A549 (cell line): ENCODE results near the gene OGFRL1. TPM values are rescaled to one million over a fixed set of nuclear protein-coding genes. Genes with fewer than 3 reads are reported as not detected.

Source experiments
- ATAC-seq, 2 experiments: fragments of 200-7000 bp in 1 of 2; fragments of >200 bp in 1 of 2; cut with Nextera tagmentation in 1 of 2; cut with Tn5 transposase in 1 of 2; 3 replicates each; pipeline versions ENCODE4 v1.8.0 to v1.9.1; 2018 to 2020; ENCODE audit warnings: mild to moderate bottlenecking in 1 of 2, moderate library complexity in 1 of 2
- CTCF ChIA-PET: fragments of 300-600 bp; sonication (Branson Sonifier 250); formaldehyde crosslinking; extraction: SDS; loops from one replicate; lab custom pipeline; 2021; ENCODE audit warnings: antibody characterized with exemption, inconsistent platforms; lab: Yijun Ruan, JAX
- POLR2A ChIA-PET: fragments of 350-600 bp; formaldehyde crosslinking; extraction: SDS; loops from one replicate; lab custom pipeline; 2021; ENCODE audit warnings: antibody characterized with exemption, inconsistent platforms; lab: Yijun Ruan, JAX
- DNase-seq, 2 experiments: peaks; one replicate each; pipeline versions ENCODE4 v3.0.0 to v3.0.0-alpha.2; 2011 to 2016; ENCODE audit warnings: low read depth in 1 of 2, low spot score in 1 of 2
- FAIRE-seq: peaks from 2 replicates; lab custom pipeline; 2011; peaks lifted over from hg19 to GRCh38; lab: Jason Lieb, UNC
- H3K27ac ChIP-seq, 2 experiments: fragments of >200 bp; sonication (Bioruptor Twin); formaldehyde crosslinking; 3 replicates each; pipeline ENCODE4 v1.5.1; 2016 to 2017
- H3K4me1 ChIP-seq: fragments of >200 bp; sonication (Bioruptor Twin); formaldehyde crosslinking; 3 replicates; pipeline ENCODE4 v1.6.1; 2016
- H3K4me2 ChIP-seq: fragments of >200 bp; sonication (Bioruptor Twin); formaldehyde crosslinking; 3 replicates; pipeline ENCODE4 v1.6.1; 2016
- H3K4me3 ChIP-seq: fragments of >200 bp; sonication (Bioruptor Twin); formaldehyde crosslinking; 3 replicates; pipeline ENCODE4 v1.5.1; 2016
- H3K9me3 ChIP-seq: fragments of >200 bp; sonication (Bioruptor Twin); formaldehyde crosslinking; 3 replicates; pipeline ENCODE4 v1.6.1; 2016
- CBX2 ChIP-seq: fragments of 200-600 bp; sonication (generic); IDR thresholded peaks from 2 replicates; pipeline ENCODE4 v1.6.1; 2016; ENCODE audit warnings: low read depth, mild to moderate bottlenecking, borderline replicate concordance
- CEBPB ChIP-seq, 2 experiments: fragments of >200 bp in 1 of 2; sonication (Bioruptor Twin) in 1 of 2; formaldehyde crosslinking in 1 of 2; IDR thresholded peaks; 2 replicates each; pipeline ENCODE4 v1.6.1; 2012 to 2016
- CHD2 ChIP-seq: fragments of 150-350 bp; IDR thresholded peaks from 2 replicates; pipeline ENCODE4 v1.6.1; 2014; ENCODE audit warnings: low read length; ENCODE audit not compliant: partially characterized antibody
- CHD4 ChIP-seq: fragments of 200-600 bp; sonication (generic); IDR thresholded peaks from 2 replicates; pipeline ENCODE4 v1.6.1; 2016; ENCODE audit warnings: antibody characterized with exemption, mild to moderate bottlenecking, borderline replicate concordance
- EHF ChIP-seq: fragments of 250-450 bp; sonication (Bioruptor Pico); IDR thresholded peaks from 2 replicates; pipeline ENCODE4 v1.5.0; 2020; ENCODE audit warnings: mild to moderate bottlenecking
- EHMT2 ChIP-seq: fragments of 200-600 bp; sonication (generic); IDR thresholded peaks from 2 replicates; pipeline ENCODE4 v1.6.1; 2016; ENCODE audit warnings: antibody characterized with exemption, low read depth, mild to moderate bottlenecking, moderate library complexity
- EP300 ChIP-seq, 2 experiments: fragments of >200 bp; sonication (Bioruptor Twin); formaldehyde crosslinking; IDR thresholded peaks; 2 replicates in 1 of 2; 3 replicates in 1 of 2; pipeline ENCODE4 v1.6.1; 2016 to 2017
- ESRRA ChIP-seq: fragments of 150-350 bp; IDR thresholded peaks from 2 replicates; pipeline ENCODE4 v1.6.1; 2014; ENCODE audit warnings: mild to moderate bottlenecking, low read length, borderline replicate concordance
- FOSL2 ChIP-seq, 2 experiments: fragments of 450-650 bp in 1 of 2; fragments of >200 bp in 1 of 2; sonication (Bioruptor Twin) in 1 of 2; formaldehyde crosslinking; IDR thresholded peaks; 2 replicates each; pipeline versions ENCODE4 v1.5.0 to v1.6.1; 2016 to 2020; ENCODE audit warnings: mild to moderate bottlenecking in 1 of 2, moderate library complexity in 1 of 2
- FOXS1 ChIP-seq: fragments of 250-450 bp; sonication (Bioruptor Pico); IDR thresholded peaks from 2 replicates; pipeline ENCODE4 v1.5.0; 2020; ENCODE audit warnings: mild to moderate bottlenecking, moderate library complexity
- HEYL ChIP-seq: fragments of 250-450 bp; sonication (Bioruptor Pico); IDR thresholded peaks from 2 replicates; pipeline ENCODE4 v1.8.0; 2021; ENCODE audit warnings: mild to moderate bottlenecking, moderate library complexity
- HOXA7 ChIP-seq: fragments of 250-450 bp; sonication (Bioruptor Pico); IDR thresholded peaks from 2 replicates; pipeline ENCODE4 v1.5.0; 2020; ENCODE audit warnings: mild to moderate bottlenecking, moderate library complexity
- HOXB13 ChIP-seq: fragments of 250-450 bp; sonication (Bioruptor Pico); IDR thresholded peaks from 2 replicates; pipeline ENCODE4 v1.5.0; 2020; ENCODE audit warnings: low read depth, mild to moderate bottlenecking, moderate library complexity
- HOXB5 ChIP-seq: fragments of 250-450 bp; sonication (Bioruptor Pico); IDR thresholded peaks from 2 replicates; pipeline ENCODE4 v1.5.0; 2020; ENCODE audit warnings: mild to moderate bottlenecking, moderate library complexity
- KDM5A ChIP-seq: fragments of 200-600 bp; sonication (generic); IDR thresholded peaks from 2 replicates; pipeline ENCODE4 v1.6.1; 2016; ENCODE audit warnings: antibody characterized with exemption, mild to moderate bottlenecking
- MAFK ChIP-seq: fragments of 450-650 bp; IDR thresholded peaks from 2 replicates; pipeline ENCODE4 v1.6.1; 2014; ENCODE audit not compliant: partially characterized antibody
- MAZ ChIP-seq: fragments of 150-350 bp; IDR thresholded peaks from 2 replicates; pipeline ENCODE4 v1.6.1; 2014; ENCODE audit warnings: antibody characterized with exemption, low read depth, low read length, borderline replicate concordance
- MYC ChIP-seq: IDR thresholded peaks from 2 replicates; pipeline ENCODE4 v1.6.1; 2012; ENCODE audit warnings: mild to moderate bottlenecking, inconsistent platforms, low read length, improper control_type of control experiment, borderline replicate concordance
- NPAS2 ChIP-seq: fragments of 250-450 bp; sonication (Bioruptor Pico); IDR thresholded peaks from 2 replicates; pipeline ENCODE4 v1.8.0; 2022; ENCODE audit warnings: mild to moderate bottlenecking, moderate library complexity, borderline replicate concordance
- POLR2AphosphoS2 ChIP-seq: conservative IDR thresholded peaks from 2 replicates; pipeline ENCODE4 v1.6.1; 2012; ENCODE audit warnings: low read length, improper control_type of control experiment, inconsistent platforms
- RCOR1 ChIP-seq: fragments of 150-350 bp; IDR thresholded peaks from 2 replicates; pipeline ENCODE4 v1.6.1; 2014; ENCODE audit warnings: antibody characterized with exemption, low read length, low read depth
- RFX5 ChIP-seq: fragments of 450-650 bp; IDR thresholded peaks from 2 replicates; pipeline ENCODE4 v1.7.1; 2014; ENCODE audit warnings: antibody characterized with exemption, mild to moderate bottlenecking, moderate library complexity
- ZC3H11A ChIP-seq: fragments of 450-650 bp; IDR thresholded peaks from 2 replicates; pipeline ENCODE4 v1.6.1; 2014; ENCODE audit warnings: antibody characterized with exemption, mild to moderate bottlenecking
- ZNF302 ChIP-seq: fragments of 250-450 bp; sonication (Bioruptor Pico); IDR thresholded peaks from 2 replicates; pipeline ENCODE4 v1.9.0; 2021; ENCODE audit warnings: inconsistent platforms, mild to moderate bottlenecking, moderate library complexity
- WGBS: methylation state at CpG from one replicate; pipeline ENCODE4 v1.1.6; 2017; ENCODE audit errors: missing lambda C conversion rate; 5-methylcytosine and 5-hydroxymethylcytosine counted together
- polyA plus RNA-seq, 4 experiments: library from polyadenylated mRNA; depleted of rRNA in 3 of 4; stranded (reverse); fragments of >200 nt; fragmentation: RNase III in 1 of 4; extraction: RNeasy Plus Mini Kit Qiagen cat#74134 plus additional on column Dnase treatment in 1 of 4; gene quantifications; 2 replicates in 3 of 4; 3 replicates in 1 of 4; pipeline ENCODE4 v1.2.3, GENCODE V29; 2011 to 2017
- TF ChIP-seq, protein P1 (sequence below): fragments of 150-350 bp; IDR thresholded peaks from 2 replicates; pipeline ENCODE4 v1.6.1; 2014; ENCODE audit warnings: low read depth, mild to moderate bottlenecking, low read length
- TF ChIP-seq, protein P2 (sequence below): fragments of 200-600 bp; sonication (generic); IDR thresholded peaks from 2 replicates; pipeline ENCODE4 v1.6.1; 2016; ENCODE audit warnings: antibody characterized with exemption, mild to moderate bottlenecking, moderate library complexity
- TF ChIP-seq, protein P3 (sequence below): fragments of 250-450 bp; sonication (Bioruptor Pico); IDR thresholded peaks from 2 replicates; pipeline ENCODE4 v1.5.0; 2020; ENCODE audit warnings: low read depth, mild to moderate bottlenecking, moderate library complexity
- TF ChIP-seq, protein P4 (sequence below): IDR thresholded peaks from 2 replicates; pipeline ENCODE4 v1.6.1; 2012
- TF ChIP-seq, protein P5 (sequence below): fragments of 450-650 bp; IDR thresholded peaks from 2 replicates; pipeline ENCODE4 v1.6.1; 2014; ENCODE audit warnings: antibody characterized with exemption

Gene OGFRL1
- polyA plus RNA-seq, 2 of the 4 experiments (the other 2 are of a cell fraction) = 8.0 to 15.2 TPM

DNA sequence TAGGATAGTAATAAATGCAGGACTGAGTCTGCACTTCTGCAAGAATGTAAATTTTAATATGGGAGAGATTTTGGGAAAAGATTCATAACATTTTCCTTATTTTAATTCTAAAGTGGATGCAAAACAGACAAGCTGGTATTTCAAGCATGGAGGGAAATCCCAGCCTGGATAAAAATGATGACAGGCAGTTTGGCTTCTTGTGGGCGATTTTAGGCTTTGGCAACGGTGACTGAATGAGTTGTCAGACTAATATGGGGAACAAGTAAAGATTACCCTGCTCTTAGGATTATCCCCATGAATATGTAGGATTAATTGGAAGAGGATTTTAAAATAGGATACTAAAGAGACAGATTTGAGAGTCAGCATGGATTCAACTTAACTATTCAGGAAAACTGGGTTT is 21.0 kb downstream of the OGFRL1 start:
- CTCF ChIA-PET = no interaction called here
- Histone ChIP-seq H3K4me2 (no peak overlapping the region), H3K27ac (no peak overlapping the region), H3K4me3 (no peak overlapping the region), H3K4me1 (no peaks in the 10 kb centered on the region), H3K9me3 (no peaks in the 10 kb centered on the region)
- 78% methylated on average over 2 of the region's 2 CpGs for WGBS
- no peak for TF ChIP-seq NPAS2 (CRISPR knock-in tag)
- TF ChIP-seq POLR2AphosphoS2 = no peak
- TF ChIP-seq, protein P1, sequence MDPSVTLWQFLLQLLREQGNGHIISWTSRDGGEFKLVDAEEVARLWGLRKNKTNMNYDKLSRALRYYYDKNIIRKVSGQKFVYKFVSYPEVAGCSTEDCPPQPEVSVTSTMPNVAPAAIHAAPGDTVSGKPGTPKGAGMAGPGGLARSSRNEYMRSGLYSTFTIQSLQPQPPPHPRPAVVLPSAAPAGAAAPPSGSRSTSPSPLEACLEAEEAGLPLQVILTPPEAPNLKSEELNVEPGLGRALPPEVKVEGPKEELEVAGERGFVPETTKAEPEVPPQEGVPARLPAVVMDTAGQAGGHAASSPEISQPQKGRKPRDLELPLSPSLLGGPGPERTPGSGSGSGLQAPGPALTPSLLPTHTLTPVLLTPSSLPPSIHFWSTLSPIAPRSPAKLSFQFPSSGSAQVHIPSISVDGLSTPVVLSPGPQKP = no peak
- no peak for TF ChIP-seq HOXB13 (CRISPR knock-in tag)
- TF ChIP-seq EHMT2 = no peak
- TF ChIP-seq, protein P2, sequence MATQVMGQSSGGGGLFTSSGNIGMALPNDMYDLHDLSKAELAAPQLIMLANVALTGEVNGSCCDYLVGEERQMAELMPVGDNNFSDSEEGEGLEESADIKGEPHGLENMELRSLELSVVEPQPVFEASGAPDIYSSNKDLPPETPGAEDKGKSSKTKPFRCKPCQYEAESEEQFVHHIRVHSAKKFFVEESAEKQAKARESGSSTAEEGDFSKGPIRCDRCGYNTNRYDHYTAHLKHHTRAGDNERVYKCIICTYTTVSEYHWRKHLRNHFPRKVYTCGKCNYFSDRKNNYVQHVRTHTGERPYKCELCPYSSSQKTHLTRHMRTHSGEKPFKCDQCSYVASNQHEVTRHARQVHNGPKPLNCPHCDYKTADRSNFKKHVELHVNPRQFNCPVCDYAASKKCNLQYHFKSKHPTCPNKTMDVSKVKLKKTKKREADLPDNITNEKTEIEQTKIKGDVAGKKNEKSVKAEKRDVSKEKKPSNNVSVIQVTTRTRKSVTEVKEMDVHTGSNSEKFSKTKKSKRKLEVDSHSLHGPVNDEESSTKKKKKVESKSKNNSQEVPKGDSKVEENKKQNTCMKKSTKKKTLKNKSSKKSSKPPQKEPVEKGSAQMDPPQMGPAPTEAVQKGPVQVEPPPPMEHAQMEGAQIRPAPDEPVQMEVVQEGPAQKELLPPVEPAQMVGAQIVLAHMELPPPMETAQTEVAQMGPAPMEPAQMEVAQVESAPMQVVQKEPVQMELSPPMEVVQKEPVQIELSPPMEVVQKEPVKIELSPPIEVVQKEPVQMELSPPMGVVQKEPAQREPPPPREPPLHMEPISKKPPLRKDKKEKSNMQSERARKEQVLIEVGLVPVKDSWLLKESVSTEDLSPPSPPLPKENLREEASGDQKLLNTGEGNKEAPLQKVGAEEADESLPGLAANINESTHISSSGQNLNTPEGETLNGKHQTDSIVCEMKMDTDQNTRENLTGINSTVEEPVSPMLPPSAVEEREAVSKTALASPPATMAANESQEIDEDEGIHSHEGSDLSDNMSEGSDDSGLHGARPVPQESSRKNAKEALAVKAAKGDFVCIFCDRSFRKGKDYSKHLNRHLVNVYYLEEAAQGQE = no peak
- no peak for TF ChIP-seq HEYL
- TF ChIP-seq EHF (CRISPR knock-in tag) = no peak
- no peak for TF ChIP-seq FOSL2 (IDR thresholded peaks at IDR 0.05)
- no peak for TF ChIP-seq FOSL2 (CRISPR knock-in tag; IDR thresholded peaks at IDR 0.05)
- TF ChIP-seq EP300 (IDR thresholded peaks at IDR 0.05) = no peak
- no peak for TF ChIP-seq FOXS1
- no peak for TF ChIP-seq HOXA7 (CRISPR knock-in tag)
- no peak for TF ChIP-seq ZNF302 (CRISPR knock-in tag)
- TF ChIP-seq CEBPB (IDR thresholded peaks at IDR 0.05) = no peak
- no peak for TF ChIP-seq ESRRA
- TF ChIP-seq MAFK = no peak
- TF ChIP-seq, protein P3, sequence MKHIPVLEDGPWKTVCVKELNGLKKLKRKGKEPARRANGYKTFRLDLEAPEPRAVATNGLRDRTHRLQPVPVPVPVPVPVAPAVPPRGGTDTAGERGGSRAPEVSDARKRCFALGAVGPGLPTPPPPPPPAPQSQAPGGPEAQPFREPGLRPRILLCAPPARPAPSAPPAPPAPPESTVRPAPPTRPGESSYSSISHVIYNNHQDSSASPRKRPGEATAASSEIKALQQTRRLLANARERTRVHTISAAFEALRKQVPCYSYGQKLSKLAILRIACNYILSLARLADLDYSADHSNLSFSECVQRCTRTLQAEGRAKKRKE (CRISPR knock-in tag) = no peak
- no peak for TF ChIP-seq MYC
- TF ChIP-seq CHD4 = no peak
- POLR2A ChIA-PET = no interaction called here
- no peak for DNase-seq
- FAIRE-seq = no peak
- ATAC-seq = no peak

DNA sequence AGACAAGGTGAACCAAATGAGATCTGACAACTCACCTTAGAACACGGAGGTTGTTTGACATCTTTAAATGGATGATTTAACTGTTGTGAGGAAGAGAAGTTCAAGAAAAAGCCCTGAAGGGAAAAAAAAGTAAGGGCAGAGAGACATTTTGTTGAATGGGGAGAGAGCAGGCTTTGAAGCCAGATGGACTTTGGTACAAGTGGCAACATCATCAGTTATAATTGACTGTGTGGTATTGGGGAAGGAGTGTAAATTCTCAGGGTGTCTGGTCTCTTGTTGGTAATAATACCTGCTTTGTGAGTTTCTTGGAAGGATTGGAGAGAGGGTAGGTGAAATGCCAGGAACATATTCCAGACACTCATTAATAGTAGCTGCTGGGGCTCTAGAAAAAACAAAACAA is 21.6 kb downstream of the OGFRL1 start:
- Histone ChIP-seq H3K4me1 (no peaks in the 10 kb centered on the region), H3K27ac (no peak overlapping the region), H3K9me3 (no peaks in the 10 kb centered on the region), H3K4me2 (no peak overlapping the region), H3K4me3 (no peak overlapping the region)
- ATAC-seq (no peak), FAIRE-seq (no peak), DNase-seq (no peak)
- ChIA-PET POLR2A (no interaction called here), CTCF (no interaction called here)
- 79% methylated on average over 1 of the region's 1 CpG for WGBS
- no peak for TF ChIP-seq RCOR1
- TF ChIP-seq HOXB5 (CRISPR knock-in tag) = no peak
- TF ChIP-seq CHD2 = no peak
- TF ChIP-seq, protein P2 = no peak
- no peak for TF ChIP-seq KDM5A
- TF ChIP-seq ESRRA = no peak
- TF ChIP-seq MAZ = no peak
- TF ChIP-seq, protein P4, sequence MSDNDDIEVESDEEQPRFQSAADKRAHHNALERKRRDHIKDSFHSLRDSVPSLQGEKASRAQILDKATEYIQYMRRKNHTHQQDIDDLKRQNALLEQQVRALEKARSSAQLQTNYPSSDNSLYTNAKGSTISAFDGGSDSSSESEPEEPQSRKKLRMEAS = no peak
- TF ChIP-seq, protein P5, sequence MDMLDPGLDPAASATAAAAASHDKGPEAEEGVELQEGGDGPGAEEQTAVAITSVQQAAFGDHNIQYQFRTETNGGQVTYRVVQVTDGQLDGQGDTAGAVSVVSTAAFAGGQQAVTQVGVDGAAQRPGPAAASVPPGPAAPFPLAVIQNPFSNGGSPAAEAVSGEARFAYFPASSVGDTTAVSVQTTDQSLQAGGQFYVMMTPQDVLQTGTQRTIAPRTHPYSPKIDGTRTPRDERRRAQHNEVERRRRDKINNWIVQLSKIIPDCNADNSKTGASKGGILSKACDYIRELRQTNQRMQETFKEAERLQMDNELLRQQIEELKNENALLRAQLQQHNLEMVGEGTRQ = no peak
- TF ChIP-seq ZC3H11A = no peak
- TF ChIP-seq RFX5 = no peak
- no peak for TF ChIP-seq CBX2
- no peak for TF ChIP-seq EP300 (IDR thresholded peaks at IDR 0.05)
